HCT116 (cell line): ENCODE results near the gene TJP3.

ENCODE experiments used
- ELF1 ChIP-seq: IDR thresholded peaks from 2 replicates; pipeline ENCODE4 v1.6.1; 2012; ENCODE audit warnings: low read depth, borderline replicate concordance
- EZH2 ChIP-seq: fragments of 200-600 bp; sonication (generic); IDR thresholded peaks from 2 replicates; pipeline ENCODE4 v1.6.1; 2017; ENCODE audit warnings: antibody characterized with exemption, mixed run types
- POLR2AphosphoS5 ChIP-seq: IDR thresholded peaks from 2 replicates; pipeline ENCODE4 v1.6.1; 2011; ENCODE audit warnings: mild to moderate bottlenecking, low read depth, low read length, moderate library complexity
- TF ChIP-seq, protein P1 (sequence below), 3 experiments: fragments of 200-600 bp in 1 of 3; sonication (generic) in 1 of 3; IDR thresholded peaks in 2 of 3; conservative IDR thresholded peaks in 1 of 3; 2 replicates each; pipeline ENCODE4 v1.5.1; 2012 to 2017; ENCODE audit warnings: low read depth in 2 of 3, low read length in 2 of 3, antibody characterized with exemption in 1 of 3, borderline replicate concordance in 1 of 3, control low read depth in 1 of 3, mild to moderate bottlenecking in 1 of 3, mixed read lengths in 1 of 3, mixed run types in 1 of 3, moderate library complexity in 1 of 3; ENCODE audit not compliant: insufficient read depth in 1 of 3
- TF ChIP-seq, protein P2 (sequence below): IDR thresholded peaks from 2 replicates; pipeline ENCODE4 v1.6.1; 2012

- TF ChIP-seq EZH2: no peak
- TF ChIP-seq ELF1: no peak; the same call in 1 of the 2 replicates
- TF ChIP-seq, protein P1, sequence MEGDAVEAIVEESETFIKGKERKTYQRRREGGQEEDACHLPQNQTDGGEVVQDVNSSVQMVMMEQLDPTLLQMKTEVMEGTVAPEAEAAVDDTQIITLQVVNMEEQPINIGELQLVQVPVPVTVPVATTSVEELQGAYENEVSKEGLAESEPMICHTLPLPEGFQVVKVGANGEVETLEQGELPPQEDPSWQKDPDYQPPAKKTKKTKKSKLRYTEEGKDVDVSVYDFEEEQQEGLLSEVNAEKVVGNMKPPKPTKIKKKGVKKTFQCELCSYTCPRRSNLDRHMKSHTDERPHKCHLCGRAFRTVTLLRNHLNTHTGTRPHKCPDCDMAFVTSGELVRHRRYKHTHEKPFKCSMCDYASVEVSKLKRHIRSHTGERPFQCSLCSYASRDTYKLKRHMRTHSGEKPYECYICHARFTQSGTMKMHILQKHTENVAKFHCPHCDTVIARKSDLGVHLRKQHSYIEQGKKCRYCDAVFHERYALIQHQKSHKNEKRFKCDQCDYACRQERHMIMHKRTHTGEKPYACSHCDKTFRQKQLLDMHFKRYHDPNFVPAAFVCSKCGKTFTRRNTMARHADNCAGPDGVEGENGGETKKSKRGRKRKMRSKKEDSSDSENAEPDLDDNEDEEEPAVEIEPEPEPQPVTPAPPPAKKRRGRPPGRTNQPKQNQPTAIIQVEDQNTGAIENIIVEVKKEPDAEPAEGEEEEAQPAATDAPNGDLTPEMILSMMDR (IDR thresholded peaks at IDR 0.05 in 2 of 3, conservative IDR thresholded peaks at IDR 0.05 in 1 of 3; ENCODE audit: borderline replicate concordance in 1 of 3, insufficient read depth in 1 of 3, low read depth in 2 of 3, low read length in 2 of 3): peak in 2 of 3 experiments; percentile 66 to 67; a peak in 5 of 6 replicates
- TF ChIP-seq, protein P2, sequence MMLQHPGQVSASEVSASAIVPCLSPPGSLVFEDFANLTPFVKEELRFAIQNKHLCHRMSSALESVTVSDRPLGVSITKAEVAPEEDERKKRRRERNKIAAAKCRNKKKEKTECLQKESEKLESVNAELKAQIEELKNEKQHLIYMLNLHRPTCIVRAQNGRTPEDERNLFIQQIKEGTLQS: no peak
- peak; percentile 86 for TF ChIP-seq POLR2AphosphoS5
Measured at GRCh38 chr19:3761382-3762129, 53.4 kb downstream of the TJP3 start, which contains the start of gene APBA3.
